Uterus (tissue), 2 donors: ENCODE data around the gene ASXL3.

Experiments used
- CTCF ChIP-seq, 4 experiments: fragments of 200-600 bp in 2 of 4; fragments of 450-650 bp in 2 of 4; sonication (generic) in 2 of 4; IDR thresholded peaks; one replicate each; pipeline ENCODE4 v1.5.1; 2016 to 2019; ENCODE audit warnings: antibody characterized with exemption in 4 of 4, mild to moderate bottlenecking in 2 of 4, moderate library complexity in 1 of 4
- POLR2A ChIP-seq, 2 donors: fragments of 450-650 bp; IDR thresholded peaks; one replicate each; pipeline ENCODE4 v1.6.1; 2016; ENCODE audit warnings: antibody characterized with exemption in 2 of 2, mild to moderate bottlenecking in 1 of 2, moderate library complexity in 1 of 2

DNA sequence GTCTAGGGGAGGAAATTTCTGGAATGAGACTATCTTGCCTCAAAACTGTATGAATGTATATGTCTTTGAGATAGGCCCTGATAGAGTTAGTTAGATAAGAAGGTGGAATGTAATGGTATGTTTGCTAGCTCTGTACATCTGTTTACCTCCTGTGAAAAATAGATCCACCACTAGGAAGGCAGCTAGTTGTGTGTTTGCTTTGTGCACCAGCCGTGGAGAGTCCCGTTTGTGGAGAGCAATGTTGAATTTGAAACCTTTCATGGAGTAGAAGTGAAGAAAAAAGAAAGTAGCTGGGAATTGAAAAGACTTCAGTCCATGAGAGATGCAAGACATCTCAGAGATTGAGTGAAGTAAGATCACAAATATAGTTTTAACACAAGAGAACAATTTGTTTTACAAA is 25.4 kb downstream of the ASXL3 start:
- TF ChIP-seq CTCF (IDR thresholded peaks at IDR 0.05) (no peak), POLR2A (IDR thresholded peaks at IDR 0.05) (no peak)
